Activated T-cell treated with anti-CD3 and anti-CD28 coated beads for 48 hours (primary cell): ENCODE data around the gene MATCAP1.

Experiments
- DNase-seq: peaks from one replicate; pipeline ENCODE4 v3.0.0-alpha.2; 2020; ENCODE audit warnings: low read depth

Gene MATCAP1

GRCh38 chr16:67156143-67156844 is 27.5 kb downstream of the MATCAP1 start:
- no peak for DNase-seq

GRCh38 chr16:67155295-67156142 is 28.2 kb downstream of the MATCAP1 start:
- DNase-seq, result peak; percentile 83

- no peak for DNase-seq
Measured at GRCh38 chr16:67154578-67155294, 29.0 kb downstream of the MATCAP1 start.

GRCh38 chr16:67151431-67152097 is 32.2 kb downstream of the MATCAP1 start:
- no peak for DNase-seq

- DNase-seq, result no peak
Measured at GRCh38 chr16:67150833-67151396, 32.8 kb downstream of the MATCAP1 start, which contains the start of gene B3GNT9. B3GNT9 (minus strand) TSS chr16:67150998; CDS start chr16:67150485, 513 bp downstream.

GRCh38 chr16:67150047-67150832 is 33.5 kb downstream of the MATCAP1 start:
- no peak for DNase-seq

GRCh38 chr16:67149276-67150046 is 34.3 kb downstream of the MATCAP1 start:
- DNase-seq, result no peak

- DNase-seq, result no peak
Measured at GRCh38 chr16:67148656-67149275, 35.0 kb downstream of the MATCAP1 start.

- DNase-seq, result no peak
Measured at GRCh38 chr16:67148221-67148620, 35.5 kb downstream of the MATCAP1 start.

GRCh38 chr16:67147437-67148140 is 36.2 kb downstream of the MATCAP1 start:
- no peak for DNase-seq

- DNase-seq, result no peak
Measured at GRCh38 chr16:67146523-67147357, 37.0 kb downstream of the MATCAP1 start.

- DNase-seq, result no peak
Measured at GRCh38 chr16:67145746-67146145, 38.0 kb downstream of the MATCAP1 start.

GRCh38 chr16:67144943-67145342 is 38.8 kb downstream of the MATCAP1 start:
- no peak for DNase-seq

GRCh38 chr16:67142342-67142741 is 41.4 kb downstream of the MATCAP1 start:
- DNase-seq, result no peak

- DNase-seq, result no peak
Measured at GRCh38 chr16:67141391-67141790, 42.4 kb downstream of the MATCAP1 start.

GRCh38 chr16:67137605-67138004 is 46.2 kb downstream of the MATCAP1 start:
- no peak for DNase-seq

GRCh38 chr16:67129422-67129821 is 54.3 kb downstream of the MATCAP1 start:
- DNase-seq, result no peak

- DNase-seq, result no peak
Measured at GRCh38 chr16:67128887-67129286, 54.9 kb downstream of the MATCAP1 start.
